ENCODE measurements around the gene LGALS9. TPM values are rescaled to one million over a fixed set of nuclear protein-coding genes. Genes with fewer than 3 reads are reported as not detected.
A peak's percentile ranks its signal among the peaks of the same experiment; 100 is the strongest.

The LGALS9 gene
- polyA plus RNA-seq, 1 donor: 30.0 TPM

DNA sequence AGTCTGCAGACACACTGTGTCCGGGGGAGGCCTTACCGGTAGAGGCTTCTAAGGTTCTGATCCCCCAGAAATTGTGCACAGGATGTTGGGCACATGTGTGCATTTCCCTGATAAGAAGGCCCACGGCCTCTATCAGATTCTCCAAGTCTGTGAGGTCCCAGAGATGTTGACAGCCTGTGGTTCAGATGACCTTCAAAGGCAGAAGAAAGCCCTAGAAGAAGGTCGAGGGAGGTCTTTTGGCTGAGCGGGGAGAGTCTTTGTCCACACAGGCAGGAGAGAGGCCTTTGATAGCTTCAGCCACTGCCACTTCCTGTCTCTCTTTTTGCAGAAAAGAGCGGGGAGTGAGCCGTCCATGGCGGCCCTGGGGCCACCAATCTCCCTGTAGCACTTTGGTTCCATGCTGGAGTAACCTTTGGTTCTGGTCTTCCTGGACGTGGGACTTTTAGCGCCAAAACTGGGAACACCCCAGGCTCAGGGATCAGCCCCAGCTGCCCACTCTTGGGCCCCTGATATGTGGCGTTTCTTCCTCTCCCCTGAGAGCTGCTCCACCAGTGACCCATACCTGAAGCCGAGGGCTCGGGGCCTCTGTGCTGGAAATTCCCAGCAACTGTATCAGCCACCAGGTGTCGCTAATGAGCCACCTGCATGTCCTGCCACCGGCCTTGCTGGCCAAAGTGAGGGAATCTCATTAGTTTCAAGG is 28.1 kb upstream of the LGALS9 start:
- peaks cover 65% of the 10 kb centered on the region for H3K36me3 ChIP-seq (ENCODE audit: control insufficient read depth, insufficient read depth, low read length)

DNA sequence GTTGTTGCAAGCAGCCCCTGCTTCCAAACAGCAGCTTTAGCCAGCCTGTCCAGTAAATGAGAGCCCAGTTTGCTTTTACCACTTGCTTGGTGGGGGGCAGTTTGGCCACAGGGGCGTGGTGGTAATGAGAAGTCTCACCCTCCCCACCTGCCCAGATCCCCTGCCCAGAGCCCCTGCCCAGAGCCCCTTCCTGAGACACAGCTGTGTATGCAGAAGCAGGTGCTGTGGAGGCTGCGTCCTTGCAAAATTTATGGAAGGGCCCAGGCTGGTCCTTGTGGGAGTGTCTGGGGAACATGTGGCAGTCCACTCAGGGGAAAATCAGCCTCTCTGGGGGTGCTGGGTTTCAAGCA is 27.6 kb upstream of the LGALS9 start:
- WGBS (ENCODE audit: insufficient coverage, low lambda C conversion rate): no CpG with 5 or more reads among the region's 2 CpGs
- Histone ChIP-seq H3K36me3 (ENCODE audit: control insufficient read depth, insufficient read depth, low read length) (peaks cover 66% of the 10 kb centered on the region), H3K4me3 (ENCODE audit: low read length) (no peak overlapping the region), H3K9me3 (ENCODE audit: control insufficient read depth, low read depth, low read length) (no peaks in the 10 kb centered on the region), H3K4me1 (ENCODE audit: control insufficient read depth, insufficient read depth, low read length) (no peaks in the 10 kb centered on the region), H3K27ac (ENCODE audit: low read length) (no peak overlapping the region), H3K27me3 (ENCODE audit: control insufficient read depth, insufficient read depth, low read length) (no peaks in the 10 kb centered on the region)
- DNase-seq: no peak

More for the DNA sequence above, 28.1 kb upstream of the LGALS9 start:
- peak; percentile 49 to 62 for DNase-seq
- H3K4me3 ChIP-seq (ENCODE audit: low read length): no peak overlapping the region
- no peaks in the 10 kb centered on the region for H3K9me3 ChIP-seq (ENCODE audit: control insufficient read depth, low read depth, low read length)
- WGBS (ENCODE audit: insufficient coverage, low lambda C conversion rate): no CpG with 5 or more reads among the region's 15 CpGs
- H3K27ac ChIP-seq (ENCODE audit: low read length): no peak overlapping the region
- no peaks in the 10 kb centered on the region for H3K27me3 ChIP-seq (ENCODE audit: control insufficient read depth, insufficient read depth, low read length)
- no peaks in the 10 kb centered on the region for H3K4me1 ChIP-seq (ENCODE audit: control insufficient read depth, insufficient read depth, low read length)

DNA sequence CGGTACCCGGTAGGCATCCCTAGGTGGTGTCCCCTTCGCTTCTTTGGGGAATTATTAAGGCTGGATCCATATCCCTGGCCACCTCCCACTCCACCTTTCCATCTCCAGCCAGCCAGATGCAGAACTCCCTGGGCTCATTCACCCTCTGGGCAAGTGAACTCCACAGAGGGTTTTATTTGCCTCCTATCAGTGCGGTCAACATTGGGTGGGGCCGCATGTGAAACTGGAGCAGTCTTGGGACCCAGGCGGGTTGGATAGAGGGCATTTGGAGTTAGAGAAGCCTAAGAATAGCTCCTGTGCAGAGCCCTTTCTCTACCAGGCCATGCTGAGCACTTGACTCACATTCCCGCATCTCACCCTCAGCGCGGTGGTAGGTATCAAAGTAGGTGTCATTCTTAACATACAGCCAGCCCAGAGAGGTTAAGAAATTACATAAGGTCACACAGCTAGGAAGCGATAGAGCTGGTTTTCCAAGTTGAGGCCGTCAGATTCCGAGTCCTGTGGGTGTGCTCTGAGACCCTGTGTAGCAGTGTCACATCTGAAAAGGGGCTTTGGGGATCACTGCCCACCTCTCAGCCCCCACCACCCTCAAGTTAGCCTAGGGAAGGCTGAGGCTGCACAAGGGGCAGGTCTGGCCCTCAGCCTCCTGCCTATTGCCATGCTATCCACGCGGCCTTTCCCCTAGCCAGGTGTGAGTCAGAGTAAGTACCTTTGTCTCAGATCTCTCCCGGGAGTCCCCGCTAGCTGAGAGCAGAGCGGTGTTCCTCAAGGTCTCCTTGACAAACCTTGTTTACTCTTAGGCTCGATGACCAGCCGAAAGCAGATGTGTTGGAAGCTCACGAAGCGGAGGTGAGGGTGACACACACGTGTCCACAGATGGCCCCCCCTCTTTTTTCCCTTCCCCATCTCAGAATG is 26.9 kb upstream of the LGALS9 start:
- H3K36me3 ChIP-seq (ENCODE audit: control insufficient read depth, insufficient read depth, low read length): peaks cover 68% of the 10 kb centered on the region
- WGBS (ENCODE audit: insufficient coverage, low lambda C conversion rate): 100% methylated on average over 1 of the region's 22 CpGs
- H3K27ac ChIP-seq (ENCODE audit: low read length): no peak overlapping the region

GRCh38 chr17:27605409-27605808 is 25.6 kb upstream of the LGALS9 start:
- Histone ChIP-seq H3K27me3 (ENCODE audit: control insufficient read depth, insufficient read depth, low read length) (no peaks in the 10 kb centered on the region), H3K27ac (ENCODE audit: low read length) (no peak overlapping the region), H3K36me3 (ENCODE audit: control insufficient read depth, insufficient read depth, low read length) (peaks cover 81% of the 10 kb centered on the region), H3K4me3 (ENCODE audit: low read length) (no peak overlapping the region), H3K4me1 (ENCODE audit: control insufficient read depth, insufficient read depth, low read length) (no peaks in the 10 kb centered on the region), H3K9me3 (ENCODE audit: control insufficient read depth, low read depth, low read length) (no peaks in the 10 kb centered on the region)
- 100% methylated on average over 1 of the region's 25 CpGs for WGBS (ENCODE audit: insufficient coverage, low lambda C conversion rate)
- DNase-seq: no peak

More for the DNA sequence above, 26.9 kb upstream of the LGALS9 start:
- H3K9me3 ChIP-seq (ENCODE audit: control insufficient read depth, low read depth, low read length): no peaks in the 10 kb centered on the region
- H3K27me3 ChIP-seq (ENCODE audit: control insufficient read depth, insufficient read depth, low read length): no peaks in the 10 kb centered on the region
- no peak overlapping the region for H3K4me3 ChIP-seq (ENCODE audit: low read length)
- no peak for DNase-seq
- no peaks in the 10 kb centered on the region for H3K4me1 ChIP-seq (ENCODE audit: control insufficient read depth, insufficient read depth, low read length)

- no peak for DNase-seq
- no peak overlapping the region for H3K27ac ChIP-seq (ENCODE audit: low read length)
- H3K27me3 ChIP-seq (ENCODE audit: control insufficient read depth, insufficient read depth, low read length): no peaks in the 10 kb centered on the region
- no peaks in the 10 kb centered on the region for H3K9me3 ChIP-seq (ENCODE audit: control insufficient read depth, low read depth, low read length)
- WGBS (ENCODE audit: insufficient coverage, low lambda C conversion rate): 80% methylated on average over 1 of the region's 16 CpGs
- peaks cover 81% of the 10 kb centered on the region for H3K36me3 ChIP-seq (ENCODE audit: control insufficient read depth, insufficient read depth, low read length)
- H3K4me1 ChIP-seq (ENCODE audit: control insufficient read depth, insufficient read depth, low read length): no peaks in the 10 kb centered on the region
- no peak overlapping the region for H3K4me3 ChIP-seq (ENCODE audit: low read length)
Measured at GRCh38 chr17:27607521-27608091, 23.4 kb upstream of the LGALS9 start.

DNA sequence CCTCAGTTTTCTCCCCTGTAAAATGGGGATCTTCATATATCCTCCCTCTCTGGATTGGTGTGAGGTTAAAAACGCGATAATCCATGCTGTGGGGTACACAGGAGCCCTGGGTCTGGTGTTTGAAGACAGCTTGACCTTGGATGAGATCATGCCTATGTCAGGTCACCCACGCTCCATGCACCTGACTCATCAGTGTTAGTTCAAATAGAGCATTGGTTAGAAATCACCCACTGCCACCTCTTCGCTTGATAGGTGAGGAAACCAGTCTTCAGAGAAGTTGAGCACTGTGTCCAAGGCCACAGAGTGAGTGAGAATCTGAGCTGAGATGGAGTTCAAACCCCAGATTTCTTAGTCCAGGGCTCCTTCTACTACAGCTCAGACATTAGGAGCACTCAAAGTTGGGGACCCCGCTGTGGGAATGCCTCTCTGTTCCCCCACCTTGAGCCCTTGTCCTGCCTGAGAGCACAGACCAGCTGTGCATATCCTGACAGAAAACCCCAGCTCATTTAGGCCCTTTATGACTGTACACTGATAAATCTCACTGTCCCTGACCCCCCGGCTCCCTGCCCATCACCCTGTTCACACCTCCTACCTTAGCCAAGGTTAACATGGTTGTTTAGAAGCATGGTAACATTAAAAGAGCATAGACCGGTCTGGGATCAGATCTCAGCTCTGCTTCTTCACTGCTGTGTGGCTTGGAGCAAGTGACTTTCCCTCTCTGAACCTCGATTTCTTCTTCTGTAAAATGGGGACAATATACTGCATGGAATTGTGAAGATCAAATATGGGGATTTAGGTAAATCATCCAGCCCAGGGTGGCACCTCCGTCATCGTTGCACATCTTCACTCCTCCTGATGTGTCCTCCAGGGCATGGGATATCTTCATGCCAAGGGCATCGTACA is 22.4 kb upstream of the LGALS9 start:
- Histone ChIP-seq H3K9me3 (ENCODE audit: control insufficient read depth, low read depth, low read length) (no peaks in the 10 kb centered on the region), H3K4me1 (ENCODE audit: control insufficient read depth, insufficient read depth, low read length) (no peaks in the 10 kb centered on the region), H3K27me3 (ENCODE audit: control insufficient read depth, insufficient read depth, low read length) (no peaks in the 10 kb centered on the region), H3K27ac (ENCODE audit: low read length) (no peak overlapping the region), H3K36me3 (ENCODE audit: control insufficient read depth, insufficient read depth, low read length) (peaks cover 89% of the 10 kb centered on the region), H3K4me3 (ENCODE audit: low read length) (no peak overlapping the region)
- no peak for DNase-seq
- 100% methylated on average over 1 of the region's 11 CpGs for WGBS (ENCODE audit: insufficient coverage, low lambda C conversion rate)

DNA sequence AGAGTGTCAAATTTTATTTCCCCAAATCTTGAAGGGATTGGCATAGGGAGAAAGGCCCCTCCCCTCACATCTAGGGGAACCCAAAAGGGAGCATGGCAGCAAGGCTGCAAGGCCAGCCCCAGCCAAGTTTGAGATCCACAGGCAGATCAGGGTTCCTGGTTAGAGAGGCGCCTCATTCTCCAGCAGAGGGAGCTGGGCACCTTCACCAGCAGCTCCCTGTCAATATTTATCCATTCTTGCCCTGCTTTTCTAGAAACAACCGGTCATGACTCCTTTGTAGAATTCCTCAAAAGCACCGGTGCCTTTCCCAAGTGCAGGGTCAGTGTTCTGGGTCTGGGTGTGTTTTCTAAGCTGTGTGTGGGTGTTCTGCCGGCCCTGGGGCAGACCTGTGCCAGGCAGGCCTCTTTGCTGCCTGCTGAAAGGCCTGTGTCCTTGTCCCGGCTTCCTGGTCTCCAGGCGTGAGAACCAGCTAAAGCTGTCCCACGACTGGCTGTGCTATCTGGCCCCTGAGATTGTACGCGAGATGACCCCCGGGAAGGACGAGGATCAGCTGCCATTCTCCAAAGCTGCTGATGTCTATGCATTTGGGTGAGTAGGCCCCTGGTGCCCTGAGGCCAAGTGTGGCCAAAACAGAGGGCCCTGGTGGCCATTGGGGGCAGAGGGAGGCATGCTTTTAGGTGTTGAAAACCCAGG is 21.2 kb upstream of the LGALS9 start:
- WGBS (ENCODE audit: insufficient coverage, low lambda C conversion rate): no CpG with 5 or more reads among the region's 11 CpGs
- H3K9me3 ChIP-seq (ENCODE audit: control insufficient read depth, low read depth, low read length): no peaks in the 10 kb centered on the region
- no peak overlapping the region for H3K4me3 ChIP-seq (ENCODE audit: low read length)
- DNase-seq: peak in 1 of 2 donors; percentile 20
- H3K36me3 ChIP-seq (ENCODE audit: control insufficient read depth, insufficient read depth, low read length): peaks cover 86% of the 10 kb centered on the region
- no peaks in the 10 kb centered on the region for H3K4me1 ChIP-seq (ENCODE audit: control insufficient read depth, insufficient read depth, low read length)
- H3K27me3 ChIP-seq (ENCODE audit: control insufficient read depth, insufficient read depth, low read length): no peaks in the 10 kb centered on the region
- H3K27ac ChIP-seq (ENCODE audit: low read length): no peak overlapping the region

DNA sequence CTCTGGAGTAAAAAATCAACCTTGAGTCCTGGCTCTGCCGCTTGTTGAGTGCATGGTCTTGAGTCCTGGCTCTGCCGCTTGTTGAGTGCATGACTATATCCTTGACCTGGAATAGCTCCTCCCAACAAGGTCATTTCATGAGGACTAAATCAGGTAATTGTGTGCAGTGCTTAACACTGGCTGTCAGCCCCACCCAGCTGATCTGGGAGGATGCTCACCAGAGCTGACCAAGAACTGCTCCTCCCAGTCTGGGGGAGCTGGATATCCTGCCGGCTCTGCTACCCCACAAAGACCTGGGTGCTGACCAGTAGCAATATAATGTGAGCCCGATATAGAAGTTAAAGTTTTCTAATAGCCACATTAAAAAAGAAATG is 20.7 kb upstream of the LGALS9 start:
- no peaks in the 10 kb centered on the region for H3K9me3 ChIP-seq (ENCODE audit: control insufficient read depth, low read depth, low read length)
- H3K4me3 ChIP-seq (ENCODE audit: low read length): no peak overlapping the region
- no CpG with 5 or more reads among the region's 4 CpGs for WGBS (ENCODE audit: insufficient coverage, low lambda C conversion rate)
- peaks cover 84% of the 10 kb centered on the region for H3K36me3 ChIP-seq (ENCODE audit: control insufficient read depth, insufficient read depth, low read length)
- no peak for DNase-seq
- no peaks in the 10 kb centered on the region for H3K27me3 ChIP-seq (ENCODE audit: control insufficient read depth, insufficient read depth, low read length)
- H3K4me1 ChIP-seq (ENCODE audit: control insufficient read depth, insufficient read depth, low read length): no peaks in the 10 kb centered on the region
- no peak overlapping the region for H3K27ac ChIP-seq (ENCODE audit: low read length)

- WGBS (ENCODE audit: insufficient coverage, low lambda C conversion rate): no CpG with 5 or more reads among the region's 3 CpGs
- no peak overlapping the region for H3K4me3 ChIP-seq (ENCODE audit: low read length)
- no peak overlapping the region for H3K27ac ChIP-seq (ENCODE audit: low read length)
- H3K36me3 ChIP-seq (ENCODE audit: control insufficient read depth, insufficient read depth, low read length): peaks cover 83% of the 10 kb centered on the region
- H3K27me3 ChIP-seq (ENCODE audit: control insufficient read depth, insufficient read depth, low read length): no peaks in the 10 kb centered on the region
- no peak for DNase-seq
- no peaks in the 10 kb centered on the region for H3K9me3 ChIP-seq (ENCODE audit: control insufficient read depth, low read depth, low read length)
- no peaks in the 10 kb centered on the region for H3K4me1 ChIP-seq (ENCODE audit: control insufficient read depth, insufficient read depth, low read length)
Measured at GRCh38 chr17:27612160-27612770, 18.7 kb upstream of the LGALS9 start.
